HG03469 (cell line): ENCODE measurements around the gene CAB39L.

Experiments
- ATAC-seq: cut with Tn5 transposase; IDR thresholded peaks from one replicate; pipeline ENCODE4 v1.9.1; 2021; ENCODE audit warnings: mild to moderate bottlenecking, moderate library complexity, moderate number of reproducible peaks; ENCODE audit not compliant: unreplicated experiment

The CAB39L gene

GRCh38 chr13:49314344-49314882 lies 129.5 kb downstream of the CAB39L start:
- no peak for ATAC-seq

- no peak for ATAC-seq
These were observed 132.0 kb downstream of the CAB39L start for GRCh38 chr13:49311816-49312215.

DNA sequence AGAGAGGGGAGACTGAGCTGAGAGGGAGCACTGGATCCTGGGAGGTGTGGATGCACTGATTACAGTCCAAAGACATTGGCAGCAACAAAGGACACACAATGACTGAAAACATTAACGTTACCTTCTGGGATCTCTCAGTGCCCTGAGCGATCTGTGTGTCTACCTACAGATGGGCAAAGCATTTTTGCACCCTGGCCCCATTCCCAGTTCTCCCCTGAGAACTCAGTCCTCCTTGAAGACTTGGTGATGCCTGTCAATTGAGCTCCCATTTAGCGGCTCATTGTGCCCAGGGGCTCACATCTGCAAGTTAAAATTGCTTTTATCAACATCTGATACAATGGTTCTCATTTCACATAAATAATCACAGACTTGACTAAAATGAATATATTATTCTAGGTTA lies 133.6 kb downstream of the CAB39L start:
- no peak for ATAC-seq

- no peak for ATAC-seq
These were observed 134.9 kb downstream of the CAB39L start for GRCh38 chr13:49308921-49309408.

DNA sequence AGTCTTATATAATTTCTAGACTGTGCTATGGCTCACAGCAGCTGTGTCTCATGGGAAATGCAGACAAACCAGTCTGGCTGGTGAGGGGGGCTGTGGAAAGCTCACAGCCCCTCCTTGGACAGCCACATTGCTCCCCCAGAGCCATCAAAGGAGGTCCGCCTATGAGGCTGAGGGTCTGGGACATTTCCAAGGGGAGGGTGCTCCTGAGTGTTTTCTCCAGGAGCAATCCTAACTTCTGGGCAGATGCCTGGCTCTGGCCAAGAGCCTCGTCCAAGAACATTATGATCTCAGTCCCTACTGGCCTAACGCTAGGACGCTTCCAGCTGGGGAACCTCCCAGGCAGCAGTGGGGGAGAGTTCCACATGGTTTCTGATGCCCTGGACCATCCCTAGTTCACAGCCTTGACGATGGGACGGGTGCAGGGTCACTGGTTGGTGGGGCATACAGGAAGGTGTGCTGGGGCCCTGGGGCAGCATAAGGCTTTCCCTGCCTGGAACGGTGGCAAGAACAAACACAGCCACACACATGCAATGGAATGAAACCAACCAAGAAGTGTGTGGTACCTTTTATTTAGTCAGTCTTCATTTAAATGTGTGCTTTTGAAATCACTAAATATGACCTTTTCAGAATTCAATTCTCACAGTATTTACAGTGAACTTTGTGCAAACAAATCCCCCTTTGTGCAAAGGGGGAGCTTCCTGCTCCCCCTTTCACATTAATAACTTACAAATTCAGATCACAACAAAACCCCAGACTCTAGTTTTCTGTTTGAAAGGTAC lies 135.6 kb downstream of the CAB39L start:
- no peak for ATAC-seq

GRCh38 chr13:49307365-49307764 lies 136.5 kb downstream of the CAB39L start:
- ATAC-seq, result no peak

GRCh38 chr13:49305792-49306425 lies 138.0 kb downstream of the CAB39L start:
- ATAC-seq, result no peak

DNA sequence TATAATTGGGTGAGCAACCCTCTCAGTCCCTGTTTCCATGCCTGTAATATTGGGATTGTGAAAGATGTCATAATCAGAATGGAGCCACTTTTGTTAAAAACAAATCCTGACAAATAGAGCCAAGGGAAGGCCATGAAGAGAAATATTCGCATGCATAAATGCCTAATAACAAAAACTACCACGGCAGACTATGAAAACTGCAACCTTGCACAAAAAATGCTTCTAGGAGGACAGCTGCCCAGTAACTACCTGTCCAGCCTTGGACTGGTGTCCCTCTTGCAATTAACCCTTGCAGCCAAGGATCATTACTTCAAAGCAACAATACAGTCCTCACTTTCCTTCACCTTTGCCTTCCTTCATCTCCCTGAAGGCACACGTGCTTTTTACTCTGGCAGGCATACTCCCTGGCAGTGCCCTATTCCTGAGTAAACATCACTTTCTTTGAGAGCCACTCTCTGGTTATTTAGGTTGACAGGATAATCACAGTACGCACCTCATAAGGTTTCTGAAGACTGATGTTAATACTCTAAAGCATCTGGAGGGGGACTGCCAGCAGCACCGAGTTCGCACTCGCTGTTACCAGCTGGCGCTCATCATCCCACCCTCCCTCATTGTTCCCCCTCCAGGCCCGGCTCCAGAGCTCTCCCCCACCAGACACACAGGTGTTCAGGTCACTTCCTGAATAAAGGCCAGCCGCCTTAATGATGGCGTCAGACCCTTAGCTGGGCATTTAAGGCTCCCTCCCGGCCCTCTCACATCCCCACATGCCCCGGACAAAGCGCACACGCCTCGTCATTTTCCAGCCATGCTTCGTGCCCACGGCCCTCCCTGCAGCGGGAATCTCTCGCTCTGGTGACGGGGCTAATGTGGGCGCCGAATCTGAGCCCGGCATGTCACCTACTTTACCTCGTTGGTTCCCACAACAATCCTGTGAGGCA lies 138.8 kb downstream of the CAB39L start:
- ATAC-seq, result no peak

GRCh38 chr13:49304356-49304755 lies 139.5 kb downstream of the CAB39L start:
- no peak for ATAC-seq

DNA sequence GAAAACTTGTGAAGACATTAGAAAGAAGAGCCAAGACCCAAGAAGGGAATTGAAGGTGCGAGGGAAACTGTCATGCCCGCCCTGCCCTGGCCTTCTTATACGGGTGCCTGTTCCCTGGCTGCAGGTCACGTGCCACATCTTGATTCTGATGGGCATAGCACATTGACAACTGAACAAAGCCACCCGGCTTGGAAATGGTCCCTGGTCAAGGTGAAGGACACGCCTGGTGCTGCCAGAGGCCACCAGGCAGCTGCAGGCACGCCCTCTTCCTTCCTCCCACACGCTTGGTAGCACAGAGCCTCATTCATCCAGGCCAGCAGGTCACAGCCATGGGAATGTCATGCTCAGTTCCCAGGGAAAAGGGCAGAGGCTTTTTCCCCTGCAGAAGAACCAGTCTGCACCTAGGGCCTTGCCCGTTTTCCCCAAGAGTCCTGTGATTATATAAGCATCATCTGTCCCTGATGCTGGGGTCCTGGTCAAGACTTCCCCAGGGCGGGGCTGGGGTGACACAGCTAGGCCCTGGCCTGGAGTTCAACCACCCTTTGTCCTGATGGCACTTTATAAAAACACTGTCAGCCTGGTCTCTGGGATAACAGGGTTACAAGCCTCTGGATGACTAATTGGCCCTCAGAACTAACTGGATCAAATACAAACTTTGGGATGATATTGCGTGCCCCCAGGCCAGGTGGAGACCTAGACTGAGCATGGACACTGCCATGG lies 140.2 kb downstream of the CAB39L start:
- no peak for ATAC-seq

- ATAC-seq, result no peak
These were observed 141.0 kb downstream of the CAB39L start for GRCh38 chr13:49302817-49303216.

DNA sequence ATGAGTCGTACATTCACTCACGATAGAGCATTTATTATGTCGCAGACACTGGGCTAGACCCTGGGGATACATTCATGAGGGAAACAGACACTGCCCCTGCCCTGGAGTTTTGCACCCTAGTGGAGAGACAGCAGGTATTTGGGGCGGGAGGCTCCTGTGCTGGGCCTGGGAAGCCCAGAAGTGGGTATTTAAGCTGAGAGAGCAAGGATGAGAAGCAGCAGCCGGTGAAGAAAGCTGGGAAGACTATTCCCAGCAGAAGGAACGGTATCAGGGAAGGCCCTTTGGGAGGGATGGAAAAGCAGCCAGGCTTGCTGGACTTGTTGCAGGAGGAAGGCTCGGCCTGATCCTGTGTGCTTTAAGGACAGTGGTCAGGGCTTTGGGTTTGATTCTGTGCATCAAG lies 141.6 kb downstream of the CAB39L start:
- ATAC-seq, result no peak

DNA sequence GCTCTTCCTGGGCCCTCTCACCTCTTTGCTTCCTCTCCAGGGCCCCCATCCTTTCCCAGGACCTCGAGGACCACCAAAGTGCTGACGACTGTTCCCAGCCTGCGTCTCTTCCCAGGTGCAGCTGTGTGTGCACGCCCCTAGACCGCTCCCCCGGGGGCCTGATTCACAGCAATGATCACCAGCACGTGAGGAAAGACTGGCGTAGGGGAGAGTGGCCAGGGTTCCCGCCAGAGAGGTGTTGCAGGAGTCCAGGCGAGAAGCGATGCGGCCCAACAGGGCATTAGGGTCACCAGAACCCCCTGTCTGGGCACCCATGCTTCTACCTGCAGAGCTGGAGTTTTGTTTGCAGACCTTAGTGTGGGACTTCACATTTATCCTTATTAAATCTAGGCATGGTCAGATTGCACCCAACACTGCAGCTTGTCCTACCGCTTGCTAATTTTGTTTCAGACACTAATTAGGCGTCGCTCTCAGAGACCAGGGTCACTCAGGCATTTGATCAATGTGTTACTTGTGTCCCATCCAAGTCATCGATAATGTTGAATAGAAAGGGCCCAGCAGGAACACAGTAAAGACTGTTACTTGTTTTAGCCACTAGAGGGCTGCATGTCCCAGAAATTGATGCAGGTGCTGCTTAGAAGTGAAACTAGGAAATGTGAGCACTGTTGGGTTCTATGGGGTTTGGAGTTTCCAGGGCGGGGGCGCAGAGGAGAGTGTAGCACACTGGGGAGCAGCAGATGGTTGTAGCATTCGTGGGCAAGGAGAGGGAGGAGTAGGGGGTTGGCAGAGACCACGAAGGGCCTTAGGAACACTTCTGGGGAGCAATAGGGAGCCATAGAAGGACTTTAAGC lies 142.9 kb downstream of the CAB39L start:
- ATAC-seq, result peak; percentile 77

DNA sequence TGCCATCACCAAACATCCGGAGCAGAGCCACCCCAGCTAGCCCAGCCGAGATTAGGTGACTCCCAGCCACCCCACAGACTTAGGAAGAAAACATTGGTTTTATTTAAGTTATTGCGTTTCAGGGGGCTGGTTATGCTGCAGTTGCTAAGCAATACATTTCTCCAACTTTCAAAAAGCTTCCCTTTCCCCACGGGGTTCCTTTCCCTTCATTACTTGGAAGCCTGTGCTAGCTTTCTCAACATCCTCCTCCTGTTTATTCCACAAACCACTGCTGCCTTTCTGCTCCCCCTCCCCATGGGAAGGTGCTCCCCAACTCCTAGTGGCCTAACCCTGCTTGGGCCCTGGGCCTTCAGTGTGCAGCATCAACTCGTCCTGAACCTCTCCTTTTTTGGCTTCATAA lies 143.6 kb downstream of the CAB39L start:
- ATAC-seq, result no peak

GRCh38 chr13:49298903-49299605 lies 144.8 kb downstream of the CAB39L start:
- ATAC-seq, result no peak

- ATAC-seq, result no peak
These were observed 145.4 kb downstream of the CAB39L start for GRCh38 chr13:49298416-49298815.

- no peak for ATAC-seq
These were observed 146.5 kb downstream of the CAB39L start for GRCh38 chr13:49297338-49297737.

DNA sequence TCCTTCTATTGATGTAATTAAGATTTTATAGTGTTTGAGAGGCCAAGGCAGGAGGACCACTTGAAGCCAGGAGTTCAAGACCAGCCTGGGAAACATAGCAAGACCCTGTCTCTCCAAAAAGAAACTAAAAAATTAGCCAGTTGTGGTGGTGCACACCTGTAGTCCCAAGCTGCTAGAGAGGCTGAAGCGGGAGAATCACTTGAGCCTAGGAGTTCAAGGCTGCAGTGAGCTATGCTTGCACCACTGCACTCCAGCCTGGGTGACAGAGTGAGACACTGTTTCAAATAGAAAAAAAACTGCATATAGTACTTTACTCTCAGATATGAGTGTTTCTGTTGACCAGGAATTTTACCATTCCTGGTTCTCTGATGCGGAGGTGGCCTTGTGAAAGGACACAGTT lies 147.2 kb downstream of the CAB39L start:
- no peak for ATAC-seq

GRCh38 chr13:49295244-49295643 lies 148.6 kb downstream of the CAB39L start:
- ATAC-seq, result no peak
